ENCODE results near the gene PIK3C2A.

GRCh38 chr11:17244046-17244445 lies 36.3 kb upstream of the PIK3C2A start:
- TF ChIP-seq SP2 (IDR thresholded peaks at IDR 0.05; ENCODE audit: low read length) (no peak), YY1 (IDR thresholded peaks at IDR 0.05; ENCODE audit: low read depth, low read length) (no peak), CTCF (IDR thresholded peaks at IDR 0.05; ENCODE audit: control extremely low read depth in 1 of 3, insufficient read depth in 1 of 3, low read depth in 1 of 3, low read length in 3 of 3) (no peak), MAX (IDR thresholded peaks at IDR 0.05) (no peak), ZNF274 (IDR thresholded peaks at IDR 0.05; ENCODE audit: borderline replicate concordance, extremely low read depth, low read length) (no peak), TAF7 (optimal IDR thresholded peaks at IDR 0.05; ENCODE audit: borderline replicate concordance, low read depth, low read length) (no peak), ATF3 (IDR thresholded peaks at IDR 0.05; ENCODE audit: insufficient read depth, low read depth, low read length) (no peak), RAD21 (IDR thresholded peaks at IDR 0.05 in 1 of 2, conservative IDR thresholded peaks at IDR 0.05 in 1 of 2; ENCODE audit: low read depth in 2 of 2, low read length in 2 of 2) (no peak), JUN (IDR thresholded peaks at IDR 0.05; ENCODE audit: low read depth, low read length) (no peak), POLR2AphosphoS5 (IDR thresholded peaks at IDR 0.05; ENCODE audit: low read depth, low read length) (no peak)

Data from H1 (cell line).